ENCODE results near the gene RNF7. TPM values are rescaled to one million over a fixed set of nuclear protein-coding genes. Genes with fewer than 3 reads are reported as not detected.

Gene RNF7
- total and polyA plus RNA-seq, 4 donors, result 11.7 to 71.6 (median 28.9) TPM

GRCh38 chr3:141722081-141722480 is 16.0 kb upstream of the RNF7 start:
- Histone ChIP-seq H3K36me3 (ENCODE audit: control insufficient read depth in 4 of 4, insufficient read depth in 3 of 4, low read depth in 1 of 4, low read length in 3 of 4) (no peaks in the 10 kb centered on the region), H3K4me3 (ENCODE audit: low read depth in 1 of 3, low read length in 3 of 3) (no peak overlapping the region), H3K4me1 (ENCODE audit: control insufficient read depth in 4 of 4, insufficient read depth in 4 of 4, low read length in 3 of 4) (no peaks in the 10 kb centered on the region), H3K9me3 (ENCODE audit: control insufficient read depth in 4 of 4, low read length in 3 of 4) (no peaks in the 10 kb centered on the region), H3K27me3 (ENCODE audit: control insufficient read depth in 4 of 4, insufficient read depth in 4 of 4, low read length in 3 of 4) (no peaks in the 10 kb centered on the region), H3K27ac (ENCODE audit: low read depth in 1 of 2, low read length in 2 of 2) (no peak overlapping the region), H3K9ac (ENCODE audit: low read depth in 1 of 2, low read length in 2 of 2) (no peak overlapping the region)
- no peak for TF ChIP-seq FOXA1 (IDR thresholded peaks at IDR 0.05)
- no peak for TF ChIP-seq NR2F2 (IDR thresholded peaks at IDR 0.05)
- TF ChIP-seq TAF1 (conservative IDR thresholded peaks at IDR 0.05), result no peak
- TF ChIP-seq YY1 (IDR thresholded peaks at IDR 0.05), result no peak
- TF ChIP-seq EGR1 (IDR thresholded peaks at IDR 0.05; ENCODE audit: low read depth in 2 of 2), result no peak
- TF ChIP-seq ATF3 (IDR thresholded peaks at IDR 0.05), result no peak
- TF ChIP-seq RAD21 (IDR thresholded peaks at IDR 0.05), result no peak
- no peak for TF ChIP-seq ZBTB33 (IDR thresholded peaks at IDR 0.05)
- TF ChIP-seq REST (IDR thresholded peaks at IDR 0.05), result no peak
- no peak for TF ChIP-seq MAX (IDR thresholded peaks at IDR 0.05)
- no peak for TF ChIP-seq HNF4A (conservative IDR thresholded peaks at IDR 0.05)
- TF ChIP-seq FOXA2 (IDR thresholded peaks at IDR 0.05), result no peak
- no peak for TF ChIP-seq HNF4G (IDR thresholded peaks at IDR 0.05)
- TF ChIP-seq SP1 (IDR thresholded peaks at IDR 0.05), result no peak
- no peak for TF ChIP-seq CTCF (IDR thresholded peaks at IDR 0.05; ENCODE audit: low read depth, low read length, missing input control)
- no peak for TF ChIP-seq JUND (IDR thresholded peaks at IDR 0.05)
- TF ChIP-seq RXRA (IDR thresholded peaks at IDR 0.05), result no peak
- DNase-seq (ENCODE audit: low spot score), result no peak
- 87% methylated on average over 2 of the region's 2 CpGs for WGBS

GRCh38 chr3:141722648-141723047 is 15.4 kb upstream of the RNF7 start:
- Histone ChIP-seq H3K4me3 (ENCODE audit: low read depth in 1 of 3, low read length in 3 of 3) (no peak overlapping the region), H3K9me3 (ENCODE audit: control insufficient read depth in 4 of 4, low read length in 3 of 4) (no peaks in the 10 kb centered on the region), H3K4me1 (ENCODE audit: control insufficient read depth in 4 of 4, insufficient read depth in 4 of 4, low read length in 3 of 4) (no peaks in the 10 kb centered on the region), H3K27me3 (ENCODE audit: control insufficient read depth in 4 of 4, insufficient read depth in 4 of 4, low read length in 3 of 4) (no peaks in the 10 kb centered on the region), H3K27ac (ENCODE audit: low read depth in 1 of 2, low read length in 2 of 2) (no peak overlapping the region), H3K36me3 (ENCODE audit: control insufficient read depth in 4 of 4, insufficient read depth in 3 of 4, low read depth in 1 of 4, low read length in 3 of 4) (no peaks in the 10 kb centered on the region), H3K9ac (ENCODE audit: low read depth in 1 of 2, low read length in 2 of 2) (no peak overlapping the region)
- WGBS, result 85% methylated on average over 2 of the region's 2 CpGs
- no peak for DNase-seq (ENCODE audit: low spot score)
- TF ChIP-seq FOXA1 (IDR thresholded peaks at IDR 0.05), result no peak
- TF ChIP-seq YY1 (IDR thresholded peaks at IDR 0.05), result no peak
- no peak for TF ChIP-seq FOXA2 (IDR thresholded peaks at IDR 0.05)
